ENCODE results near the gene CFAP92.
"Not testable (repeated sequence)": the region's sequence is repeated elsewhere in the genome, so short reads cannot be mapped to it uniquely, and the experiment has no call there.

The CFAP92 gene

GRCh38 chr3:128895843-128896697 lies 97.8 kb downstream of the CFAP92 start:
- DNase-seq, result no peak

GRCh38 chr3:128889139-128889894 lies 104.6 kb downstream of the CFAP92 start:
- DNase-seq, result no peak

- DNase-seq, result no peak
Measured at GRCh38 chr3:128884992-128885391, 108.9 kb downstream of the CFAP92 start.

- DNase-seq, result no peak
Measured at GRCh38 chr3:128882719-128883118, 111.2 kb downstream of the CFAP92 start.

- no peak for DNase-seq
Measured at GRCh38 chr3:128881576-128881975, 112.3 kb downstream of the CFAP92 start.

- not testable (repeated sequence) for DNase-seq
Measured at GRCh38 chr3:128880455-128880854, 113.4 kb downstream of the CFAP92 start.

GRCh38 chr3:128879991-128880390 lies 113.9 kb downstream of the CFAP92 start:
- DNase-seq, result no peak

GRCh38 chr3:128879125-128879969 lies 114.5 kb downstream of the CFAP92 start, which contains the start of gene ACAD9:
Gene ACAD9 (plus strand): TSS chr3:128879620. CDS start chr3:128879692, 72 bp downstream.
- DNase-seq, result peak; percentile 93 to 96 (median 96)

- peak in 2 of 6 experiments; percentile 46 to 55 for DNase-seq
Measured at GRCh38 chr3:128878556-128879124, 115.2 kb downstream of the CFAP92 start.

- no peak for DNase-seq
Measured at GRCh38 chr3:128878011-128878457, 115.8 kb downstream of the CFAP92 start.

GRCh38 chr3:128875556-128876120 lies 118.2 kb downstream of the CFAP92 start:
- peak; percentile 29 to 74 (median 59) for DNase-seq

GRCh38 chr3:128874481-128875180 lies 119.2 kb downstream of the CFAP92 start:
- no peak for DNase-seq

GRCh38 chr3:128873244-128874022 lies 120.4 kb downstream of the CFAP92 start:
- DNase-seq, result no peak

- no peak for DNase-seq
Measured at GRCh38 chr3:128872744-128873143, 121.1 kb downstream of the CFAP92 start.

- no peak for DNase-seq
Measured at GRCh38 chr3:128872282-128872681, 121.6 kb downstream of the CFAP92 start.

GRCh38 chr3:128870347-128870746 lies 123.5 kb downstream of the CFAP92 start:
- DNase-seq, result no peak

GRCh38 chr3:128867200-128868125 lies 126.4 kb downstream of the CFAP92 start:
- DNase-seq, result no peak

- not testable (repeated sequence) for DNase-seq
Measured at GRCh38 chr3:128864849-128865804, 128.7 kb downstream of the CFAP92 start.
